ENCODE data around the gene UBE2G2.

The UBE2G2 gene

DNA sequence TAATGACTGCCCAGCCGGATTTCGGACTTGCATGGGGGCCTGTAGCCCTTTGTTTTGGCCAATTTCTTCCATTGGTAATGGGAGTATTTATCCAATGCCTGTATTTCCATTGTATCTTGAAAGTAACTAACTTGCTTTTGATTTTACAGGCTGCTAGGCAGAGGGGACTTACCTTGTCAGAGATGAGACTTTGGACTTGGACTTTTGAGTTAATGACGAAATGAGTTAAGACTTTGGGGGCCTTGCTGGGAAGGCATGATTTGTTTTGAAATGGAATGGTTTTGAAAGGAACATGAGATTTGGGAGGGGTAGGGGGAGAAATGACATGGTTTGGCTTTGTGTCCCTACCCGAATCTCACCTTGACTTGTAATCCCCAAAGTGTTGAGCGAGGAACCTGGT, 9.6 kb downstream of the UBE2G2 start:
- no peak for DNase-seq (ENCODE audit: low spot score)
- no peak for FAIRE-seq

GRCh38 chr21:44791246-44791645, 10.4 kb downstream of the UBE2G2 start:
- DNase-seq (ENCODE audit: low spot score), result no peak
- FAIRE-seq, result no peak

GRCh38 chr21:44790368-44790767, 11.3 kb downstream of the UBE2G2 start:
- FAIRE-seq (no peak), DNase-seq (ENCODE audit: low spot score) (no peak)

GRCh38 chr21:44789880-44790279, 11.7 kb downstream of the UBE2G2 start:
- FAIRE-seq, result no peak
- DNase-seq (ENCODE audit: low spot score), result no peak

DNA sequence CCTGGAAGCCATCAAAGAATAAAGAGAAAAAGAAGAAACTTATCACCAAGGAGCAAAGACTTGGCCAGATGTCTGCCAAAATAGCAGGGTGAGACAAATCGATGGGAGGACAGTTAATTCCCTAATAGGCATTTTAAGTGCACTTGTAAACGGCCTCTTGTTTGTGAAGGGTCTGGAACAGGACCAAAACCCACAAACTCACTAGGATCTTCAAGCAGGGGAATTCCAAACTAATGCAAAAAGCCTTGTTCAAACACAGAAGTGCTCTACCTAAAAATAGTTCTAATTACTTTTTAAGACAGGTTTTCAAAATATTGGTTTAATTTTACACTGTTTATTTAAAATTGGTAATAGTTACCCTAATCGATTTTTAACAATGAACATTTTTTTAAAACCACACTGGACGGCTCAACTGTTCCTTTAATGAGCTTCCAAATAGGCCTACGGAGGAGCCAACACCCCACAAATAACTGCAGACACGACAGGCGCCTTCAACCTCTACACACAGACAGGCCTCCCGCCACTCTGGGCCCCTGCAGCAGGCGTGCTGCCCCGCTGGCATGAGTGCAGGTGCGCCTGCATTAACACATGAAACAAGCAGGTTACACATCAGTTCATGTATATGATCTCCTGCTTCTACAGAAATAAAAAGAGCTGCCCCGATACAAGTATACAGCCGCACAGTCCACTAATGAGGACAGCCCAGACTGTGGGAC, 15.8 kb downstream of the UBE2G2 start:
- DNase-seq (ENCODE audit: low spot score), result no peak
- FAIRE-seq, result no peak

DNA sequence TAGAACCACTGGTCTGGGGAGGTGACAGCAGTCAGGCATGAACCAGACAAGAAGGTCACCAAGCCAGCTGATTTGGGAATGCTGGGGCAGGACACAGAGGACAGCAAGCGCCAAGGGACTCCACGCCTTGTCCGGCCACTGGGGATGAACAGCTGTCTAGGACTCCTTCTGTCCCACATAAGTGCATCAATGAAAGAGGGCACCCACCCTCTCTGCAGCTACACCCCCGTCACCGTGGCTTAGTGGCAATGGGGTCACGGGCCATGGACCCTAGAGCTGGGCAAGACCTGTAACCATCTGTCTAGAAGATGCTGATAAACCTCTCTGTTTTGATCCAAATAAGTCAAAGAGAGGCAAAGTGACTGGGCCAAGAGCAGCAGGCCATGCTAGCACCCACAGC, 16.8 kb downstream of the UBE2G2 start:
- DNase-seq (ENCODE audit: low spot score), result no peak
- no peak for FAIRE-seq

DNA sequence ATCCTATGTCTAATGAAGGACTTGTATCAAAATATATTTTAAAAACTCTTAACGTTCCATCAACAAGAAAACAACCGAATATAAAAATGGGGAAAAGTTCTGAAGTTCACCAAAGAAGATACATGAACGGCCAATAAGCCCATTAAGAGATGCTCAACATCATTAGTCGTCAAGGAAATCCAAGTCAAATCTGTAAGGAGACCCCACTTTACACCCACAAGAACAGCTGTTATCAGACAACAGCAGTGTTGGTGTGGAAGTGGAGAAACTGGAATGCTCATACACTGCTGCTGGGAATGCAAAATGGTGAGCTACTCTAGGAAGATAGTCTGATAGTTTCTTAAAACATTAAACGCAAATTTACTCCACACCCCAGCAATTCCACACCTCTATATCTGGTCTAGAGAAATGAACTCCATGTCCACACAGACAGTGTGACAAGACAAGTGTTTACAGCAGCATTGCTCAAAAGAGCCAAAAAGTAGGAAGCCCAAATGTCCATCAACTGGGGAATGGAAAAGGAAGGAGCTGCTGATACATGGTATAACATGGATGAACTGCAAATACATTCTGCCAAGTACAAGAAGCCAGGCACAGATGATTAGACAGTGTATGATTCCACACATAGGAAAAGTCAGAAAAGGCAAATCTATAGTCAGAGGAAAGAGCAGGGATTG, 18.5 kb downstream of the UBE2G2 start:
- no peak for DNase-seq (ENCODE audit: low spot score)
- no peak for FAIRE-seq

DNA sequence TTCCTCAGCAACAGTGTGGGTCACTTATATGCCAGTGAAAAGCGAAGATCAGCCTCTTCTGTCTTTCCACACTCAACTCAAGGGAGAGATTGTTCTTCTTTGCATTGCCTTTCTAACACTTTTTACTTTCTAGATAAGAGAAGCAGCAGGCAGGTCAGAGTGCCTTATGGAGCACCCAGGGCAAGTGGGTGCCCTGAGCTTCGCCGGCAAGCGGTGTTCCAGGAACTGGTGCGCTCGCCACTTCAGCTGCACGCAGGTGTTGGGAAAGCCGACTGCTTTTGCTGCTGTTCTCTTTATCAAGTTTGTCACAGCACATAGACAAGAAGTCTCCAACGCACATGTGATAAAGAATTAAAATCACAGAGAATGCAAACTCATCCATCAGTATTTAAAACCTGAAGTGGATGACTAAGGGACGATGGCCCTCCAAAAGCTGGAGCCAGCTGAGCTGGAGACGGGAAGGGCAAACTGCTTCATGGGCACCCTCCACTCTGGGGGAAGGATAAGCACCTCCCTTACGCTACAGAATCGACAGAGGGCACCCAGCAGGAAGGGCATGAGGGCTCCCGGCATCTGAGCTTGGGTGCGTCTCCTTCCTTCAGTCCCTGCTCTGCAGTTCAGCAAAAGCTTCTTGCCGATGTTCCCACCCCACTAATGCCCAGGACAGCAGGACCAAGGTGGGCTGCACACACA, 20.7 kb downstream of the UBE2G2 start:
- no peak for DNase-seq (ENCODE audit: low spot score)
- no peak for FAIRE-seq

DNA sequence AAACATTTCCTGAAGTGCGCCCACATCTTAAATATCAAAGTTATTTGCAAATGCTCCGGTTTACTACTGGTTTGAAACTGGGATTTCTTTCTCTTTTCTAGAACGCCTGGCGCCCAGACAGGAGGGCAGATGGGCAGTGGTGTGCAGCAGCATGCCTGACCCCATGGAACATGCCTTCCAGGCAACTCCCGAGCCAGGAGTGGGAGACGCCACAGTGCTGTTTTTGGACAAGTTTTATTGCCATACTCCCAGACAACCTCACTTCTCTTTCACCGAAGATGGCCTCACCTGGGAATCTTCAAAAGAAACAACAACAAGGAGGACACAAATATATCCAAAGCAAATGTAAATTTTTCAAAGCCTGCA, 21.5 kb downstream of the UBE2G2 start:
- no peak for FAIRE-seq
- no peak for DNase-seq (ENCODE audit: low spot score)

GRCh38 chr21:44779417-44780136, 22.0 kb downstream of the UBE2G2 start:
- no peak for DNase-seq (ENCODE audit: low spot score)
- FAIRE-seq, result no peak

GRCh38 chr21:44778983-44779382, 22.6 kb downstream of the UBE2G2 start:
- FAIRE-seq, result no peak
- DNase-seq (ENCODE audit: low spot score), result no peak

GRCh38 chr21:44778499-44778911, 23.1 kb downstream of the UBE2G2 start:
- FAIRE-seq, result no peak
- DNase-seq (ENCODE audit: low spot score), result no peak

DNA sequence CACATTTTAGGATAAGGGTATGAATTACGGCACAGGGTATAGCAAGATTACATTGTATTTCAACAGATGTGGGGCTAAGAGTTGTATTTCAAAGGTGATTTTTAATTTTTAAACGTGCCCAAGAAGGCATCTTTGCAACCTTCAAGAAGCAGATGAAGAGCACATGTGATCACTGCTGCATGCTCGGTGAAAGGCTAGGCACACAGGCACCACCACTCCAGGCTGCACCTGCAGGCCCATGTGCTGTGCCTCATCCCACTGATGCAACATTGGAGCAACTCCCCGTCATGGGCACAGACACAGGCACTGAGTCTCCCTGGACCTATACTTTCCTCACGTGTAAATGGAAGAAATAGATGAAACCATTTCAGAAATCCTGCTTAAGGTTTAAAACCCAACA, 23.5 kb downstream of the UBE2G2 start:
- DNase-seq (ENCODE audit: low spot score), result no peak
- FAIRE-seq, result no peak

- DNase-seq (ENCODE audit: low spot score) (no peak), FAIRE-seq (no peak)
Observed at GRCh38 chr21:44774972-44775371, 26.6 kb downstream of the UBE2G2 start.

- DNase-seq (ENCODE audit: low spot score) (no peak), FAIRE-seq (no peak)
Observed at GRCh38 chr21:44773291-44773932, 28.2 kb downstream of the UBE2G2 start.

DNA sequence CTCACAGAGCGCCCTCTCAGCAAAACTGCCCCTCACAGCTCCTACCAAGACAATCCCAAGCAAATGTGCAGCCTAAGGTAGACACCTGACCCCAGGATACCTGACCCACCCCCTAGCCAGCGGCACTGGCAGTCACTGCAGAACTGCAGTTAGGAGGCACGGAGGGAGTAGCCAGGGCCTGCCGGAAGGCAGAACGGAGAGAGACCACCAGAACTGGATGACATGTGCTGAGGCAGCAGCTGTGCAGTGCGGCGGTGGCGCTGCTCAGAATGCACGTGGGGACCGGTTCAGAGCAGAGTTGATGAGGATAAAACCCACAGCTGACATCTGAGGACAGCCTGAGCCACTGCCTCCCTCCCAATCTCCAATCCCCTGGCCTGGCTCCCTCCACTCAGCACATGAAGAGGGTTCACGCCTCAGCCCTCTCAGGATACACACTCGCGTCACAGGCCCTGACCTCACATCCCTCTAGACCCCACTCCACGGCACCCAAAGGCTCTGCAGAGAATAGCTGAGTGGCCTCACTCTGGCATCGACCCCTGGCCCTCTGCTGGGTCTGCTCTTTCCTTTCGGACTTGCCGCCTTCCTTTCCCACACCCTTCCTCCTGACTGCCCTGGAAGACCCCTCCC, 29.6 kb downstream of the UBE2G2 start:
- DNase-seq (ENCODE audit: low spot score), result no peak
- FAIRE-seq, result no peak

DNA sequence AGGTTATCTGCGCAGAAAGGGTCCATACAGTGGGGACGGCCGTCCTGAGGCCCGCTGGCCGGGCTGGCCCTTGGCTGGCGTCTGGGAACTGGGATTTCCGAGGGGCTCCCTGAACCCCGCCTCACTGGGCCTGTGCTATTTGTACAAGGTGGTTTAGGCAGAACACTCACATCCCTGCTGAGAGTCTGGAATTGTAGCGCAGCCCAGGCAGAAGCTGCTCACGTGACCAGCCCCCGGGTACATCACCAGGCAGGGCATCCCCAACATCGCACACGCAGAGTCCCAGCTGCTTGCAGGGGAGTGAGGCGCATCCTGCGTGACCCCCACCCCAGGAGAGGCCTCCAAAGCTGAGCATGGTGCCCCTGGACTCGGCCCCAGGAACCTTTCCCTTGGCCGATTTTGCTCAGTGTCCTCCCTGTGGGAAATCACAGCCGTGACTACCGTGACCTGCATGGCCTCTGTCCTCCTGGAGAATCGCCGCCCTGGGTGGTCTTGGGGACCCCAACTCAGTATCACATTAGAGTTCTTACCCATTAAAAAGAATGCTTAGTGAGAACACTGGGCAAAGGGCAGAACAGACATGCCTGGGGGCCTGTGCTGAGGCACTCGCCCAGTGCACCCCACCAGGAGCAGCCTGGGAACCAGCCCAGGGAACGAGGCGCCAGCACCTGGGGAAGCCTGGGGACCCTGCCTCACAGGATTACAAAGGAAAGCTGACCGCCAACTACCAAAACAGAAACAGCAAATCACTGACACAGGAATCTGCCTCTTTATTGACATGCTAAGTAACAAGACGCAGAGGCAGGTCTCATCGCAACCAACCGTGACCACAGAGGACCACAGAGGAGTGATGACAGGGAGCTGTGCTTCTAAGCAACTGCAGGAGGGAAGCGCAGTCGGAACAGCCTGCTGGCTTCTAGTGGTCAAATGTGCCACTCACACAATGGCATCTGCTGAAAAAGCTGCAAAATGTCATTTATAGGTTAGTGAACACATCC, 33.5 kb downstream of the UBE2G2 start:
- FAIRE-seq (no peak), DNase-seq (ENCODE audit: low spot score) (no peak)

GRCh38 chr21:44766818-44767354, 34.7 kb downstream of the UBE2G2 start:
- DNase-seq (ENCODE audit: low spot score) (no peak), FAIRE-seq (no peak)

- no peak for DNase-seq (ENCODE audit: low spot score)
- no peak for FAIRE-seq
Observed at GRCh38 chr21:44766014-44766817, 35.4 kb downstream of the UBE2G2 start.
